WTC11 (cell line): ENCODE measurements around the gene ASF1A. TPM values are rescaled to one million over a fixed set of nuclear protein-coding genes. Genes with fewer than 3 reads are reported as not detected.

Experiments used
- ATAC-seq: fragments of 200-7000 bp; cut with Tn5 transposase; 2 replicates; pipeline ENCODE4 v1.10.0; 2021; ENCODE audit warnings: mild to moderate bottlenecking, moderate library complexity
- CTCF ChIA-PET: fragments of 300-600 bp; sonication (Branson Sonifier 250); formaldehyde crosslinking; loops from one replicate; lab custom pipeline; 2021; ENCODE audit warnings: antibody characterized with exemption; lab: Charles Lee
- POLR2A ChIA-PET: fragments of 350-600 bp; sonication (Branson Sonifier 250); formaldehyde crosslinking; loops from one replicate; lab custom pipeline; 2021; ENCODE audit warnings: antibody characterized with exemption; lab: Charles Lee
- DNase-seq: peaks from one replicate; pipeline ENCODE4 v3.0.0; 2021; ENCODE audit warnings: low spot score
- H3K27ac Mint-ChIP-seq: 2 replicates; pipeline ENCODE4 v1.8.0; 2021; ENCODE audit warnings: mixed read lengths
- H3K27me3 Mint-ChIP-seq: 2 replicates; pipeline ENCODE4 v1.8.0; 2021; ENCODE audit warnings: low read depth, mild to moderate bottlenecking, moderate library complexity, mixed read lengths
- H3K36me3 Mint-ChIP-seq: 2 replicates; pipeline ENCODE4 v1.8.0; 2021; ENCODE audit warnings: mixed read lengths
- H3K4me1 Mint-ChIP-seq: 2 replicates; pipeline ENCODE4 v1.8.0; 2022; ENCODE audit warnings: mixed read lengths
- H3K4me3 Mint-ChIP-seq: 2 replicates; pipeline ENCODE4 v1.8.0; 2021; ENCODE audit warnings: mild to moderate bottlenecking, moderate library complexity, mixed read lengths
- H3K9me3 Mint-ChIP-seq: 2 replicates; pipeline ENCODE4 v1.8.0; 2021; ENCODE audit warnings: mixed read lengths
- AR ChIP-seq: fragments of 250-450 bp; sonication (Bioruptor Pico); IDR thresholded peaks from 2 replicates; pipeline ENCODE4 v1.9.0; 2021; ENCODE audit warnings: mild to moderate bottlenecking
- ARID4B ChIP-seq: sonication (generic); formaldehyde crosslinking; IDR thresholded peaks from 2 replicates; pipeline ENCODE4 v1.8.0; 2023; ENCODE audit warnings: missing genetic modification reagents, mild to moderate bottlenecking, borderline replicate concordance
- ATF1 ChIP-seq: sonication (generic); formaldehyde crosslinking; IDR thresholded peaks from 2 replicates; pipeline ENCODE4 v1.8.1; 2023; ENCODE audit warnings: mild to moderate bottlenecking, moderate library complexity, missing genetic modification reagents
- CREM ChIP-seq: sonication (generic); formaldehyde crosslinking; IDR thresholded peaks from 2 replicates; pipeline ENCODE4 v1.8.1; 2022; ENCODE audit warnings: mild to moderate bottlenecking, missing genetic modification reagents, moderate library complexity
- E2F4 ChIP-seq: sonication (generic); formaldehyde crosslinking; IDR thresholded peaks from 2 replicates; pipeline ENCODE4 v1.8.1; 2022; ENCODE audit warnings: low read depth, mild to moderate bottlenecking, moderate library complexity, missing genetic modification reagents, borderline replicate concordance
- EMX1 ChIP-seq: fragments of 250-450 bp; sonication (Bioruptor Pico); IDR thresholded peaks from 2 replicates; pipeline ENCODE4 v1.8.0; 2021; ENCODE audit warnings: mild to moderate bottlenecking
- GABPB1 ChIP-seq: sonication (generic); formaldehyde crosslinking; IDR thresholded peaks from 2 replicates; pipeline ENCODE4 v1.8.1; 2023; ENCODE audit warnings: mild to moderate bottlenecking, missing genetic modification reagents
- GTF2I ChIP-seq: fragments of 250-450 bp; sonication (Bioruptor Pico); conservative IDR thresholded peaks from 2 replicates; pipeline ENCODE4 v1.4.0; 2021; ENCODE audit warnings: mild to moderate bottlenecking
- JAZF1 ChIP-seq: fragments of 250-450 bp; sonication (Bioruptor Pico); IDR thresholded peaks from 2 replicates; pipeline ENCODE4 v1.9.0; 2021; ENCODE audit warnings: moderate library complexity, mild to moderate bottlenecking, inconsistent platforms
- KAT7 ChIP-seq: sonication (generic); formaldehyde crosslinking; IDR thresholded peaks from 2 replicates; pipeline ENCODE4 v1.8.1; 2023; ENCODE audit warnings: missing genetic modification reagents, mild to moderate bottlenecking, borderline replicate concordance
- PREB ChIP-seq: sonication (generic); formaldehyde crosslinking; IDR thresholded peaks from 2 replicates; pipeline ENCODE4 v1.8.1; 2022; ENCODE audit warnings: mild to moderate bottlenecking, missing genetic modification reagents, moderate library complexity, borderline replicate concordance
- SOX15 ChIP-seq: fragments of 250-450 bp; sonication (Bioruptor Pico); IDR thresholded peaks from 2 replicates; pipeline ENCODE4 v1.9.0; 2021; ENCODE audit warnings: mild to moderate bottlenecking
- SP1 ChIP-seq: sonication (generic); formaldehyde crosslinking; conservative IDR thresholded peaks from 2 replicates; pipeline ENCODE4 v1.8.1; 2022; ENCODE audit warnings: missing genetic modification reagents
- STAT6 ChIP-seq: sonication (generic); formaldehyde crosslinking; conservative IDR thresholded peaks from 2 replicates; pipeline ENCODE4 v1.8.1; 2023; ENCODE audit warnings: mild to moderate bottlenecking, low read depth, missing genetic modification reagents, moderate library complexity
- TCF7 ChIP-seq: sonication (generic); formaldehyde crosslinking; IDR thresholded peaks from 2 replicates; pipeline ENCODE4 v1.8.0; 2022; ENCODE audit warnings: mild to moderate bottlenecking, low read depth, missing genetic modification reagents, moderate library complexity
- USF2 ChIP-seq: sonication (generic); formaldehyde crosslinking; IDR thresholded peaks from 2 replicates; pipeline ENCODE4 v1.8.1; 2023; ENCODE audit warnings: mild to moderate bottlenecking, missing genetic modification reagents, moderate library complexity
- total RNA-seq: library from RNA; stranded (reverse); gene quantifications from 3 replicates; pipeline ENCODE4 v1.2.3, GENCODE V29; 2021
- TF ChIP-seq, protein P1 (sequence below): sonication (generic); formaldehyde crosslinking; conservative IDR thresholded peaks from 2 replicates; pipeline ENCODE4 v1.8.1; 2022; ENCODE audit warnings: mild to moderate bottlenecking, missing genetic modification reagents
- TF ChIP-seq, protein P2 (sequence below): sonication (generic); formaldehyde crosslinking; IDR thresholded peaks from 2 replicates; pipeline ENCODE4 v1.8.1; 2022; ENCODE audit warnings: missing genetic modification reagents, borderline replicate concordance

ASF1A gene
- total RNA-seq, 1 experiment from 2014 or later: 36.7 TPM

- TF ChIP-seq AR (CRISPR knock-in tag): no peak
- no peak for TF ChIP-seq PREB (CRISPR knock-in tag)
- TF ChIP-seq SOX15 (CRISPR knock-in tag): no peak
- no peak for TF ChIP-seq GTF2I (CRISPR knock-in tag)
Observed at GRCh38 chr6:118902726-118903125, 8.8 kb downstream of the ASF1A start (continued).

DNA sequence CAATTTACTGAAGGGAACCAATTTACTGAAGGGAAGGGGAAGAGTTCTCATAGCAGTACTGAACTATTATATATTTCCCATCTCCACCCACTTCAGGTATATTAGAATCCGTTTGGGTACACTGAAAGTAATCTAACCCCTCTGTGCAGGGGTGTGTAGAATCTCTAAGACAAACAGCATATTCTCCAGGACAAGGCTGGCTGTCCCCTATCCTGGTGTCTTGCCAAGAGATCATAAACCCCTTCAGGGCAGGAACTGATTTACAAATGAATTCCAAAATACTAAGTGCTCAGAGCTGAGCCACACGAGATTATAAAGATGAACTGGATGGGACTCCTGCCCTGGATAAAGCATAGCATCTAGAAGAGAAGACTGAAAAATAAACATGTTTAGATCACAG lies 9.2 kb downstream of the ASF1A start:
- no peaks in the 10 kb centered on the region for H3K27me3 Mint-ChIP-seq
- peaks cover 37% of the 10 kb centered on the region for H3K4me1 Mint-ChIP-seq
- ChIA-PET CTCF (no interaction called here), POLR2A (no interaction called here)
- peaks cover 75% of the 10 kb centered on the region for H3K36me3 Mint-ChIP-seq
- TF ChIP-seq STAT6 (CRISPR knock-in tag) (no peak), JAZF1 (CRISPR knock-in tag) (no peak), ARID4B (CRISPR knock-in tag) (no peak), GABPB1 (CRISPR knock-in tag) (no peak), EMX1 (CRISPR knock-in tag) (no peak), SP1 (CRISPR knock-in tag) (no peak), E2F4 (no peak), KAT7 (CRISPR knock-in tag) (no peak), CREM (no peak), USF2 (CRISPR knock-in tag) (no peak), TCF7 (CRISPR knock-in tag) (no peak), ATF1 (CRISPR knock-in tag) (no peak)
- TF ChIP-seq, protein P1, sequence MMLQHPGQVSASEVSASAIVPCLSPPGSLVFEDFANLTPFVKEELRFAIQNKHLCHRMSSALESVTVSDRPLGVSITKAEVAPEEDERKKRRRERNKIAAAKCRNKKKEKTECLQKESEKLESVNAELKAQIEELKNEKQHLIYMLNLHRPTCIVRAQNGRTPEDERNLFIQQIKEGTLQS (CRISPR knock-in tag): no peak
- TF ChIP-seq, protein P2, sequence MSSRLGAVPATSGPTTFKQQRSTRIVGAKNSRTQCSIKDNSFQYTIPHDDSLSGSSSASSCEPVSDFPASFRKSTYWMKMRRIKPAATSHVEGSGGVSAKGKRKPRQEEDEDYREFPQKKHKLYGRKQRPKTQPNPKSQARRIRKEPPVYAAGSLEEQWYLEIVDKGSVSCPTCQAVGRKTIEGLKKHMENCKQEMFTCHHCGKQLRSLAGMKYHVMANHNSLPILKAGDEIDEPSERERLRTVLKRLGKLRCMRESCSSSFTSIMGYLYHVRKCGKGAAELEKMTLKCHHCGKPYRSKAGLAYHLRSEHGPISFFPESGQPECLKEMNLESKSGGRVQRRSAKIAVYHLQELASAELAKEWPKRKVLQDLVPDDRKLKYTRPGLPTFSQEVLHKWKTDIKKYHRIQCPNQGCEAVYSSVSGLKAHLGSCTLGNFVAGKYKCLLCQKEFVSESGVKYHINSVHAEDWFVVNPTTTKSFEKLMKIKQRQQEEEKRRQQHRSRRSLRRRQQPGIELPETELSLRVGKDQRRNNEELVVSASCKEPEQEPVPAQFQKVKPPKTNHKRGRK (CRISPR knock-in tag): no peak
- no peak for ATAC-seq
- H3K9me3 Mint-ChIP-seq: no peaks in the 10 kb centered on the region
- no peak overlapping the region for H3K4me3 Mint-ChIP-seq
- H3K27ac Mint-ChIP-seq: peak overlapping the region; percentile 66
- DNase-seq: no peak
